Measurements from ENCODE around the gene RBBP7.

Gene RBBP7

GRCh38 chrX:16870095-16870861, at the start of gene RBBP7:
TSS of gene RBBP7 (minus strand) at chrX:16870362. CDS start at chrX:16870053, 309 bp downstream.
- peak; percentile 89 for DNase-seq (ENCODE audit: low spot score)

DNA sequence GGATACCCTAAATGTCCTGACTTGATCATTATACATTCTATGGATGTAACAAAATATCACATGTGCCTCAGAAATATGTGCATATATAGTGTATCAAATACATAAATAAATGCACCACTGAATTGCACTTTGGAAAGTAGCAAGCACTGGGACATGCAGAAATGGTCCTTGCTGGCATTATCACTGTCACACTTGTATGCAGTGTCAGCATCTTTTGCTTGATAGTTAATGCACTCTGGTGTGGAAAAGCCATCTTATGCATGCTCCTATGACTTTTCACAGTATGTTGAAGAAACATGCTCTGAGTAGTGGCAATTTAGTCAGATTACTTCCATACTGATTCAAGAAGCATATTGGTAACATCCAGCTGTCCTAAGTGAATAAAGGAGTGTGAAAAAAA, 48.8 kb upstream of the RBBP7 start:
- DNase-seq (ENCODE audit: low spot score) = no peak

- no peak for DNase-seq (ENCODE audit: low spot score)
Measured at GRCh38 chrX:16917120-16917519, 47.0 kb upstream of the RBBP7 start.

DNA sequence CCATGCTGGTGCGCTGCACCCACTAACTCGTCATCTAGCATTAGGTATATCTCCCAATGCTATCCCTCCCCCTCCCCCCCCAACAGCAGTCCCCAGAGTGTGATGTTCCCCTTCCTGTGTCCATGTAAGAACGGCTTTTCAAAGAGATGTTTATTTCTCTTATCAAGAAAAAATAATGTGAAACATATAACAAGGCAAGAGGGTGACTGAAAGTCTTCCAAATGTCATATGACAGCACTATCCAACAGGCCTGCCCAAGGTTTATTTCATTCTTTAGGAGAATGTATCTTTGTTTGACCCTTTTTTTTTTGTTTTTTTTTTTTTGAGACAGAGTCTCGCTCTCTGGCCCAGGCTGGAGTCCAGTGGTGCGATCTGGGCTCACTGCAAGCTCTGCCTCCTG, 46.4 kb upstream of the RBBP7 start:
- DNase-seq (ENCODE audit: low spot score) = no peak

GRCh38 chrX:16914058-16914457, 43.9 kb upstream of the RBBP7 start:
- peak; percentile 27 for DNase-seq (ENCODE audit: low spot score)

- no peak for DNase-seq (ENCODE audit: low spot score)
Measured at GRCh38 chrX:16910376-16910775, 40.2 kb upstream of the RBBP7 start.

DNA sequence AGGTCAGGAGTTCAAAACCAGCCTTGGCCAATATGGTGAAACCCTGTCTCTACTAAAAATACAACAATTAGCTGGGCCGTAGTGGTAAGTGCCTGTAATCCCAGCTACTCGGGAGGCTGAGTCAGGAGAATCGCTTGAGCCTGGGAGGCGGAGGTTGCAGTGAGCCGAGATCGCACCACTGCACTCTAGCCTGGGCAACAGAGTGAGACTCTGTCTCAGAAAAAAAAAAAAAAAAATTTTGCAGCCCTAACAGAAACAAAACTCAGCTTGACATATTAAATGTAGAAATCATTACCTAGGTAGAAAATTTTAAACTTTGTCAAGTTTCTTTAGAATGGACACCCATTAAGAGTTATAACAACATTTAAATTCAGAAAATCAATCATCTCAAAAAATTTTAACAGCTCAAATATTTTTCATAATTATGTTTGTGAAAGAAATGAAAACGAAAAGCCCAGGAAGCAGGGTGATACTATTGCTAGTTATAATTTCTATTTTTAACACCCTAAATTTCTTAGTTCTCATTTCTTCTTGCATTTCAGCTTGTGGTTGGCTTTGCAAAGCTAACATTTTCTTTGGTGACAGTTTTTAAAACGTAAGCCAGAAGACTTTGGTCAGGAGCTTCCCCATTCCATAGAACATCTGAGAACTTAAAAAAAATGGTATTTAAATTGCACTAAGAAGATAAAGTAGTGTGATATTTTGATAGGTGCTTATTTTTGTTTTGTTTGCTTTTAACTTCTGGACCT, 33.3 kb upstream of the RBBP7 start:
- DNase-seq (ENCODE audit: low spot score) = no peak

DNA sequence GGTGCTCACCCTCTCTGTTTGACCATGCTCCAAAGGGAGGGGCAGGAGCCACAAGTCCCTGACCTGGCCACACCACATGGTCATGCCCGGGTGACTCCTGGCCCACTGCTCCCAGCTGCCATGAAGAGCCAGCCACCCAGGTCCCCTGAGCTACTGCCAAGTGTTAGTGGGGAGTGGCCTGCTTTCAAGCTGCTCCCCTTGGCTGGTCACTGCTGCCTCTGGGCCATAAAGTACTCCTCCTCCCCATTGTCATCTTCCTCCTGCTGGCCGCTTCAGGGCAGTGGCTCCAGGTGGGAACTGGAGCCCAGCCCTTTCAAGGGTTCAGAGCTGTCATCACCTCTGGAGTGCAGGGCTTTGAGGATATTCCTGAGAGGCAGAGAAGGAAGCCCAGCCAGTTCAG, 27.3 kb upstream of the RBBP7 start:
- DNase-seq (ENCODE audit: low spot score) = no peak

GRCh38 chrX:16892504-16893362, 22.6 kb upstream of the RBBP7 start:
- peak; percentile 83 for DNase-seq (ENCODE audit: low spot score)

DNA sequence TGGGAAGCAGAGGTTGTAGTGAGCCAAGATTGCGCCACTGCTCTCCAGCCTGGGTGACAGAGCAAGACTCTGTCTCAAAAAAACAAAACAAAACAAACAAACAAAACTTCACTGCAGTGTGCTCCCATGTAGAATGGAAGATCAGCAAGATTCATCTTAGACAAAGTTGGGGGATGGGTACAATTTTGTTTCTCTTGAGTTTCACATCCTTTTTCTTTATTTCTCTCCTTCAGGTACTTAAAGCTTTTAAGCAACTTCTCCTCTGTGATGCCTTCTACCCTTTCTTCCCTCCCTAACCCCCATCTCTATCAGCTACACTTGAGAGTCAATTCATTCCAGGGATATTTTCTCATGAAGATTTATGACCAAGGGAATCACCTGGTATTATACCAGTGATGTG, 15.5 kb upstream of the RBBP7 start:
- no peak for DNase-seq (ENCODE audit: low spot score)

- no peak for DNase-seq (ENCODE audit: low spot score)
Measured at GRCh38 chrX:16883487-16883804, 13.3 kb upstream of the RBBP7 start.

- DNase-seq (ENCODE audit: low spot score) = peak; percentile 68
Measured at GRCh38 chrX:16882702-16883486, 12.7 kb upstream of the RBBP7 start.

- DNase-seq (ENCODE audit: low spot score) = peak; percentile 9
Measured at GRCh38 chrX:16882169-16882568, 12.0 kb upstream of the RBBP7 start.

GRCh38 chrX:16876696-16877095, 6.5 kb upstream of the RBBP7 start:
- DNase-seq (ENCODE audit: low spot score) = no peak

- DNase-seq (ENCODE audit: low spot score) = no peak
Measured at GRCh38 chrX:16874458-16875095, 4.4 kb upstream of the RBBP7 start.

- DNase-seq (ENCODE audit: low spot score) = no peak
Measured at GRCh38 chrX:16873106-16873505, 2.9 kb upstream of the RBBP7 start.

DNA sequence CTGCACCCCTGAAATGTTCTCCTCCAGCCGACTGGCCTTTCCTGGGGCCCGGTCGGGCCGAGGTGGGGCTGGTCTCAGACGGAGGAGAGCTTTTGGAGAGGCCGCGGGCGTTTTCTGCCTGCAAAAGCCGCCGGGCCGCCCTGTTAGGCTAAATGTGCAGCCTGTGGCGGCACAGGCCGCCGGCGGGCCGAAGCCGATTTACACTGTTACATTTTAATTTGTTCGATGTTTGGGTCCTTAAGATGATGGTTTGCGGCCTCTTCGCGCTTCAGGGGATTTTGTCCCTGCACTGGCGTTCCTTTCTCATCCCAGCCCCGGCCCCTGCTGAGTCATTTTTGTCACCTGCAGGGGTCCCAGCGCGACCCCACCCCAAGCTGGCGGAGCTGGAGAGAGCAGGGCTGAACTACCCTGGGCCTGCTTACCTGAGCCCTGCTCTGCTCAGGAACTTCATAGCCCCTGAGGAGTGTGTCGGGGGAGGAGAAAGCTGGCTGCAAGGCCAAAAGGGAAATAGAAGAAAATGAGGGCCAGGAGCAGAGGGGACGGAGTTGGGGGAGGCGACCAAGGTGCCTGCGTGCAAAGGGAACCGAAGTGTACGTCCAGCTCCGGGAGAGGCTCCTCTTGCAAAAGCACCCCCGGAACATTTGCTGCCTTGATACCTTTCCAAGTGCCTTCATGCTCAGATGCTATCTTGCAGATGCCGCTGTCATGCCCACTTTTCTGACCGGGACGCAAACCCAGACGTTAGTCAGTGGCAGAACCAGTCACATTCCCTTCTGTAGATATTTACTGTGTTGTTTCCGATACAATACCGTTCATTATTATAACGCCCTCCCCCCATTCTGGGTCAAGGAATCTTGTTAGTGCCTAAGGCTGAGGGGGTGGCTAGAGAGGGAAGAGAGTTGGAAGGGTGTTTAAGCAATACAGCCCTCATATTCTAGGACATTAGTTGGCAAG, 977 bp upstream of the RBBP7 start:
- DNase-seq (ENCODE audit: low spot score) = peak; percentile 24

DNA sequence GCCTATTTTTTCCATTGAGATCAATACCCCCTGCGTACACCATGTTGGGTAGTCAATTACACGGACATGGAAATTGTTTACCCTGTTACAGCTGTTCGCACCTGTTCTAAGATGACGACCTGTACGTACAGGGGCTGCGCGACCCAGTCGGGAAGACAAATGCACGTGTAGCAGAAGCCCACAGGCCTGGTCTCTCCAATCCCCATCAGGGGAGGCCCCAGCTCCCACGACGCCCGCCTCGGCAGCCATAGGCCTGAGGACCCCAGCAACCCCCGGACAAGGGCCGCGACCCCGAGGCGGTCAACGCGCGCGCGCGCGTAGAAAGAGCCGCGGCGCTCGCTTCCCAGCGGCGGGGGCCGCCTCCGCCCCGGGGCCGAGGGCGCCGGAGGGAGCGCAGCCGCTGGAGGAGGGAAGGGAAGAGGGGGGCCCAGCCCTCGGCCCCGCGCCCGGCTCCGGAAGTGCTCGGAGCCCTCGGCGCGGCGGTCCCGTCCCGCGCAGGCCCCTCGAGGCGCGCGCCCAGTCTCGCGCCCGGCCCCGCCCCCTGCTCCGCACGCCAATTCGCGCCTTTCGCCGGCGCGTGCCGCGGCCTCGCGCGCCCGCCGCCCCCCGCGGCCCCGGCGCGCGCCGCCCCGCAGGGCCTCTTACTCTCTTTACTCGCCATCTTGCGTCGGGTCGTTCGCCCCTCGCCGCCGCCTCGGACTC, 618 bp downstream of the RBBP7 start:
- DNase-seq (ENCODE audit: low spot score) = no peak

GRCh38 chrX:16868920-16869319, 1.2 kb downstream of the RBBP7 start:
- no peak for DNase-seq (ENCODE audit: low spot score)

- no peak for DNase-seq (ENCODE audit: low spot score)
Measured at GRCh38 chrX:16867947-16868346, 2.2 kb downstream of the RBBP7 start.
